ENCODE data around the gene IGF1R.

The IGF1R gene

GRCh38 chr15:98703126-98703685 lies 54.9 kb downstream of the IGF1R start:
- DNase-seq (ENCODE audit: low spot score), result no peak

- DNase-seq (ENCODE audit: low spot score), result no peak
Observed at GRCh38 chr15:98705070-98705469, 56.7 kb downstream of the IGF1R start.

GRCh38 chr15:98706387-98706786 lies 58.0 kb downstream of the IGF1R start:
- no peak for DNase-seq (ENCODE audit: low spot score)

GRCh38 chr15:98706986-98707385 lies 58.6 kb downstream of the IGF1R start:
- no peak for DNase-seq (ENCODE audit: low spot score)

- DNase-seq (ENCODE audit: low spot score), result peak; percentile 22
Observed at GRCh38 chr15:98708037-98708590, 59.8 kb downstream of the IGF1R start.

GRCh38 chr15:98711810-98712209 lies 63.5 kb downstream of the IGF1R start:
- DNase-seq (ENCODE audit: low spot score), result no peak

- no peak for DNase-seq (ENCODE audit: low spot score)
Observed at GRCh38 chr15:98712845-98713584, 64.7 kb downstream of the IGF1R start.

GRCh38 chr15:98713585-98714001 lies 65.3 kb downstream of the IGF1R start:
- no peak for DNase-seq (ENCODE audit: low spot score)

- no peak for DNase-seq (ENCODE audit: low spot score)
Observed at GRCh38 chr15:98714922-98715321, 66.6 kb downstream of the IGF1R start.

- DNase-seq (ENCODE audit: low spot score), result no peak
Observed at GRCh38 chr15:98715401-98715800, 67.1 kb downstream of the IGF1R start.

GRCh38 chr15:98715890-98716443 lies 67.6 kb downstream of the IGF1R start:
- no peak for DNase-seq (ENCODE audit: low spot score)

- no peak for DNase-seq (ENCODE audit: low spot score)
Observed at GRCh38 chr15:98717371-98717770, 69.0 kb downstream of the IGF1R start.

- no peak for DNase-seq (ENCODE audit: low spot score)
Observed at GRCh38 chr15:98717942-98718341, 69.6 kb downstream of the IGF1R start.

GRCh38 chr15:98718426-98719136 lies 70.2 kb downstream of the IGF1R start:
- DNase-seq (ENCODE audit: low spot score), result no peak

- DNase-seq (ENCODE audit: low spot score), result no peak
Observed at GRCh38 chr15:98719137-98719740, 70.9 kb downstream of the IGF1R start.

- no peak for DNase-seq (ENCODE audit: low spot score)
Observed at GRCh38 chr15:98720031-98720430, 71.7 kb downstream of the IGF1R start.

- DNase-seq (ENCODE audit: low spot score), result no peak
Observed at GRCh38 chr15:98720577-98721565, 72.5 kb downstream of the IGF1R start.

- no peak for DNase-seq (ENCODE audit: low spot score)
Observed at GRCh38 chr15:98722209-98722608, 73.9 kb downstream of the IGF1R start.

GRCh38 chr15:98722645-98723044 lies 74.3 kb downstream of the IGF1R start:
- DNase-seq (ENCODE audit: low spot score), result no peak

- DNase-seq (ENCODE audit: low spot score), result no peak
Observed at GRCh38 chr15:98723195-98723594, 74.9 kb downstream of the IGF1R start.

GRCh38 chr15:98724048-98724447 lies 75.7 kb downstream of the IGF1R start:
- DNase-seq (ENCODE audit: low spot score), result no peak
